ENCODE data around the gene TTLL5.

Gene TTLL5

DNA sequence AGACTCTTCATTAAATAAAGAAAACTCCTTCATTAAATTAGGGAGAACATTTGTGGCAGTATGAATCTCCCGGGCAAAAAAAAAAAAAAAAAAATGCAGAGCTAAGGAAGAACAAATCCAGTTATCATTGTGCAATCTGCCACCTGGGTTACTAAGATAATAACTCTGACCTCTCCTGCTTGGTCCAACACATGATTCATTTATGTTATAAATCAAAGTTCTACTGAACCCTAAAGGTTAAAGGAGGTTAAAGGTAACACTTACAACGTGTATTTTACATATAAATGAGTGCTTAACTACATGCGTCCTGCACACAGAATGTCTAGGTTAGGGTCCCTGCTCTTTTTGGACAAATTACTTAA is 316.5 kb downstream of the TTLL5 start:
- DNase-seq: no peak

DNA sequence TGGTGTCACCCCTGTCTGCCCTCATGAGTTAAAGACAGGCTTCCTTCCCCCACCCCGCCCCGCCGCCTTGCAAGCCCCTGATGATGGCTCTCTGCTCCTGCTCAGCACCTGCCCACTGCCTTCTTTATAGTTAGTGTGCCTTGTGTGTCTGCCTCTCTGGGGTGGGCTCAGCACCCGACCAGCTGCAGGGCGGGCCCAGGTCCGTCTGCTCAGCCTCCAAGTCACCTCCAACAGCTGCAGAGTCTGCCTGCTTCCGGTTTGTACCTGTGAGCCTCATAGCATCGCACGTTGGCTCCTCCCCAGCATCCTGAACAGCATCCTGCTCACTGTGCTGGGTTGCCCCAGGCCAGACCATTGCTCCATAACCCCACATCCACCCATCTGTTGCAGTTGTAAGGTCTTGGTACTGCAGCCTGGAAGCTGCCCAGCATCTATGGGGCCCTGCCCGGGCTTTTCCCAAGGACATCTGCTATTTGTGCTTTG is 317.2 kb downstream of the TTLL5 start:
- DNase-seq: no peak

DNA sequence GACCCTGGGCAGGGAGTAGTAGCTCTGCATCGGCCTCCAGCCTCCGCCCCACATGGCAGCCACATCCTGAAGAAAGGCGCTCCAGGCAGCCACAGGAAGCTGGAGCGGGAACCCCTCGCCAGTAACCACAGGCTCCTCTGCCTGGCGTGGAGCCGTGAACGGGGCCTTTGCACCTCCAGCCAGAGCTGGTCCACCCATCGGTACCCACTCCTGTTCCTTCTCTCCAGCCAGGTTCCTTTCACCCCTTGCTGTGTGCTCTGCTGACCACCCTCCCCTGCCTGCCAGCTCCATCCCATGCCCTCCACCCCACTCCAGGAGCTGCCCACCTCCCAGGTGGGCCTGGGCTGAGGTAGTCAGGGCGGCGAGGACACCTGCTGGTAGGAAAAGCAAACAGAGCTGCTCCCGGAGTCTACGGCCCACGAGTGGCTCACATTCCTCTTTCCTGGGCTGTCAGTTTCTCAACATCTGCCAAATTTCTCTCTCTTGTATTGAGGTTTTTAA is 318.1 kb downstream of the TTLL5 start:
- no peak for DNase-seq

DNA sequence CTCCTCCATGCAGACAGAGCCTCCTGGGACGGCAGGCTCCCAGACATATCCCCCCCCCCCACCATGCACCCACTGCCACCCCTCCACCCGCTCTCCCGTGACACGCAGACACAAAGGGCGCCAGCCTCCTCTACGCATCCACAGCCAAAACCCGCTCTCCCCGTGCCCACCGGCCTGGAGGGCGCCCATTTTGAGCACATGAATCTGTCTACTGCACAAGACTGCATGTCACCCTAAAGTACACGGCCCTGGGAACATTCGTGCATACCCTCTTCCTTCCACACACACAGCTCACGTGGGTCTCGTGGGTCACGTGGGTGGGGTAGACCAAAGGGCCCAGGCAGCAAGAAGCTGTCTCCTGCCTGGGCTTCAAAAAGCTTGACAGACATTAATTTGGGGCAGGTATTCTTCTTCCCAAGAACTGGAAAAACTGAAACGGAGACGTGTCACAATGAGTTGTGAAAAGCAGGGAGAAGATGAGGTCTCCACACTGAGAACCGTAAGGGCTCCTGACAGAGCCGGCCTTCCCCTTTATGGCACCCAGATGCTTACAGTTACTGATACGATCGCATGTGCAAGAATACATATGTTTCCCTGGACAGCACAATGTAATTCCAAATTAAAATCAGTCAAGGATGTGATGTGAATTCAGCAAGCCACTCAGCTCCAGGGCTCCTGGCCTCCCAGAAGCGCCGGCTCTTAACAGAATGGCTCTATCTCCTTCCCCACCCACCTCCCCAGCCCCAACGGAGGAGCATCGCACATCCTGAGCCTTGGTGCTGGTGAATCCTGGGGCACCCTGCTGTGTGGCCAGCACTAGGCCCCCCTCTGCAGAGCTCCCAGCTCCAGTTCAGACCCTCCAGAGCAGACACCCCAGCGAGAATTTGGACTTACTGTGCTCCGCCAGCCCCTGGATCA is 318.9 kb downstream of the TTLL5 start:
- no peak for DNase-seq

DNA sequence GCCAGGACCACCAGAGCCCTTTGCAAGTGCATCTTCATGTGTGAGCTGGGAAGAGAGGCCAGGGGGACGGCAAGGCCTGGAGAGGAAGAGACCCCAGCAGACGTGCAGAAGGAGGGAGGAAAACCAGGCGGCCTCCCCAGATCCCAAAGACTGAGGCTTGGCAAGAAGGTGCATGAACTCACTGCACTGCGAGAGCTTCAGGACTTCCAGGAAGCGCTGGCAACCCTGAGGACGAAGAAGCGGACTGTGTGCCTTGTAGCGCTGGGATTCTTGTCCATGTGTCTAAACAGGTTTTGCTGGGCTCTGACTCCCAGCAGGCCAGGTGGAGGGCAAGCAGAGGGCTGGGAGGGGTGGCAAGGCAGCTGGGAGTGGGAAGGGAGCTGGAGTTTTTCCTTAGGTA is 319.8 kb downstream of the TTLL5 start:
- DNase-seq: no peak

DNA sequence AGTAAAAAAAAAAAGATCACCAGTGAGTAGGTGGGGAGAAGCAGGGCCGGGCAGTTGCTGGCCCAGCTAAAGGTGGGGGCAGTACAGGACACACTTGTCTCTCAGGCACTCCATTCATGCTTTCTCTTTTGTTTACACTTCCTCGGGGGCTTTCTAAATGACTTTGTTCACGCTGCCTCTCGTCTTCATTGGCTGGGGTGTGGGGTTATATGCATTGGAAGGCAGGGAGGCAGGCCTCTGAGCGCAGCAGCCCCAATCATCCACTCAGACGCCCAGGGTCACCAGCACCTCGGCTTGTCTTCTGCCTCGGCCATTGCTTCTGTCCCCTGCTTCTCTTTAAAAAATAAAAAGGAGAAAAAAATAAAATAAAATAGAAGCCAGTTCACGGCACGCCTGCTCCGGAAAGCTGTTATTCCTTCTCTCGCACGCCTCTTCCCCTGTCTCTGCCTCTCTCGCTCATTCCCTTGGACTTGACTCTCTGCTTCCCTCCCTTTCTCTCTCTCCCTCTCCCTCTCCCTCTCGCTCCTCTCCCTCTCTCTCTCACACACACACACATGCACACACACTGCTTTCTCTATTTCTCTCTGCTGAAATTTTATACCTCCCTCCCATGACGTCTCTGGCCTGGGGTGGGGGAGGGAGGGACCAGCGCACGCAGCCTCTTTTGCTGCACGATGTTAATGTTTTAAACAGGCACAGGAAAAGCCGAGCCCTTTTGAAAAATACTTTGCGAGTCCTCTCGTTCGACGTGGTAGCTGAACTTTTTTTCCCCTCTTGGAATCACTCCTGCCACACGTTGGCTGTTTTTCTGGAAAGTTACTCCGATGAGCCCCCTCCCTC is 320.6 kb downstream of the TTLL5 start, which contains the start of gene TGFB3:
TSS of gene TGFB3 (minus strand) at position 570 of the 840 bp plus-strand sequence. CDS start 1,102 bp downstream, outside the sequence.
- peak; percentile 25 to 39 for DNase-seq

DNA sequence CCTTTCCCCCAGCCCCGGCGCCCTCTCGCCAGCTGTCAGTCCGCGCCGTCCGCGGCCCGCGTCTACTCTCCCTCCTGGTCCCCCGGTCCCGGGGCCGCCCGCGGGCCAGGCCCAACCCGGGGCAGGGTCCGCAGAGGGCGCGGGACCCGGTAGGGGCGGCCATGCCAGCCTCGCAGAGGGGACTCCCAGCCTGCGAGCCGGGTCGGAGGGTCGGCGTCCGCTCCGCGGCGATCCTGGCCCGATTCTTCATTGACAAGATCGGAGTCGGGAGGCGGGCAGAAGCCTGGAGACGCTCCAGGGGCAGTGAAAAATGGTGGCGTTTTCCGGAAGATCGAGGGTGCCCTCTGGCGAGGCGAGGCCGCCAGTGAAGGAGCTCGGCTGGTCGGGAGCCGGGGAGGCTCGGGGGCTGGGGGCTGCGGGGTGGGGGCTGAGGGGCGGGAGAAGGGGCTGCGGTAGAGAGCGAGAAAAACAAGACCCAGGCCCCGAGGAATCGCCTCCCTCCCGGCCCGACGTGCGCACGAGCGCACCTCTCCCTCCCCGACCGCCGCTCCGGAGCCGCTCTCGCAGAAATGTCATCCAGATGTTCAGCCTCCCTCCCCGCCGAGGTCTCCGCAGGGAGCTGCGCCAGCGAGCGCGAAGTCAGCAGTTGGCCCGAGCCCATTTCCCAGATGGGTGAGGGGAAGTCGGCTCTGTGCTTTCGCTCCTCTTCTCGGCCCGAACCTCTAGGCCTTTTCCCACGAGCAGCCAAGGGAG is 321.4 kb downstream of the TTLL5 start:
- DNase-seq: peak; percentile 67 to 71

DNA sequence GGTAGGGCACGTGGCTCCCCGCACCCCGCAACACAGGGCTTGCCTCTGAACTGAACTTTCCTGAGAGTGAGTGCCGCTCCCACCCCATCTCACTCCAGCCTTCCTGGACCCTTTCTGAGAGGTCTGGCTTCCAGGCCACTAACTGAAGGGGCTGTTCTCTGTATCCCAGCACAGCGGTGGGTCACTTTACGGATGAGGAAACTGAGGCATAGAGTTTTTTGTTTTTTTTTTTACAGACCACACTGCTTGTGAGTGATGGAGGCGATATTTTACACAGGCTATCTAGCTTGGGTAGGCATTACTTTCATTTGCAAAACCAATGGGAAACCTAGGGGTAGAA is 321.9 kb downstream of the TTLL5 start:
- DNase-seq: no peak

DNA sequence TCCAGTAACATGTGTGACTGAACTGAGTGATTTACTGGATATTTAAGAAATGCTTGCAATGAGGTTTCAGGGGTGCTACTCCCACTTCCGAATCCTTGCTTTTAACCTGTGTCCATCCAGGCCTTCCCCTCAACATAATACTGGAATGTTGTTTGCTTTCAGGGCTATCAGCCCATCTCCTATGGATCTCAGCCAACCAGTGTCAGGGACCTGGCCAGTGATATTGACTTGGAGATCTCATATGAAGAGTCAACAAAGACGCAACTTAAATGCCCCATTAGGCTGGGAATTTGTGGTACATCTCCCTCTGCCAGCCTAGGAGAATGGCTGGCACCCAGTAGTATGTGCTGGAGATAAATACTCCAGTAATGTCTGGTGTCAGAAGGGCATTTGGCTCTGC is 323.6 kb downstream of the TTLL5 start:
- DNase-seq: no peak

DNA sequence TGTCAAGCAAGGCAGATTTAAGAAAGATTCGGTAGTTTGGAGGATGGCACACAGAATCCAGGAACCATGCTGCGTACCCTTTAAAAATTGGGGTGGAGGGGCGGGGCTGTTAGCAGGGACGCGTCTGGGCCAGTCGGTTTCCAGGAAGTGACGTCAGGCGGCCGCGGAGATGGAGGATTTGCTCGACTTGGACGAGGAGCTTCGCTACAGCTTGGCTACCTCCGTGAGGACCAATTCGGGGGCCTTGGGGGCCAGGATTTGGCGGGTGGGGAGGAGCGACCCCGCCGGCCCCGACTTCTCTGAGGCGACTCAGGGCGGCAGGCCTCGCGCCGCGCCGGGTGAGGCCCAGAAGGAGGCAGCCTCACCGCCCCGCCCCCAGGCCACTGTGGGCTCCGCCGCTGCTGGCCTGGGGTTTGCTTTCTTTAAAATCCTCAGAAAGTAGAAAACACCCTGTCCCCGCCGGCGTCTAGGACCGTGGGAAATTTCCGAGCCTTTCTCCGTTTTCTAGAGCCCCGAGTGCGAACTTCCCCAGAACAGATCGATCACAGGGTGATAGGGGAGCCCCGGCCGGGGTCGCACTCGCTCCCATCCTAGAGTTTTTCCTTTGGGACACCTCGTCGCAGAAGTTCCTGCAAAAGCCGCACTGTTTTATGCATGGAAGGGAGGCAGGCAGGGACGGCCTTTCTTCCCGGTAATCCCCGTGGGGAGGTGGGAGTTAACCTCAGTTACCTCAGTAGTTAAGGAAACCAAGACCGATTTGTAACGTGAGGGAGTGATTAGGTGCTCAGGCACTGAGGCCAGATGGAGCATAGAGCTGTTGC is 324.8 kb downstream of the TTLL5 start, which contains the start of gene IFT43:
TSS of gene IFT43 (plus strand) at position 146 of the 821 bp plus-strand sequence. CDS start at position 170, 24 bp downstream.
- DNase-seq: peak; percentile 71 to 76

DNA sequence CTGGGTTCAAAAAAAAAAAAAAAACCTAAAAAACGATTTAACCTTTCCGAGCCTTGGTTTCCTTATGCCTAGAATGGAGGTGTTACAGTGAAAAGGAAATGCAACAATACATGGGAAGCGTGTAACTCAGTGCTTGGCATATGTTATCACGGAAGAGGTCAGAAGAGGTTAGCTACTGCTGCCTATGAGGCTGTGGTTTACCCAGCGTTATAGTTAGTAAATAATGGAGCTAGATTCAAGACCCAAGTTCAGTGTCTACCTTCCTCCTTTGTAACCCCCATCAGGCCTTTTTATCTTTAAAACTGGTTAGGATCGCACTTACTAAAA is 325.4 kb downstream of the TTLL5 start:
- DNase-seq: no peak

DNA sequence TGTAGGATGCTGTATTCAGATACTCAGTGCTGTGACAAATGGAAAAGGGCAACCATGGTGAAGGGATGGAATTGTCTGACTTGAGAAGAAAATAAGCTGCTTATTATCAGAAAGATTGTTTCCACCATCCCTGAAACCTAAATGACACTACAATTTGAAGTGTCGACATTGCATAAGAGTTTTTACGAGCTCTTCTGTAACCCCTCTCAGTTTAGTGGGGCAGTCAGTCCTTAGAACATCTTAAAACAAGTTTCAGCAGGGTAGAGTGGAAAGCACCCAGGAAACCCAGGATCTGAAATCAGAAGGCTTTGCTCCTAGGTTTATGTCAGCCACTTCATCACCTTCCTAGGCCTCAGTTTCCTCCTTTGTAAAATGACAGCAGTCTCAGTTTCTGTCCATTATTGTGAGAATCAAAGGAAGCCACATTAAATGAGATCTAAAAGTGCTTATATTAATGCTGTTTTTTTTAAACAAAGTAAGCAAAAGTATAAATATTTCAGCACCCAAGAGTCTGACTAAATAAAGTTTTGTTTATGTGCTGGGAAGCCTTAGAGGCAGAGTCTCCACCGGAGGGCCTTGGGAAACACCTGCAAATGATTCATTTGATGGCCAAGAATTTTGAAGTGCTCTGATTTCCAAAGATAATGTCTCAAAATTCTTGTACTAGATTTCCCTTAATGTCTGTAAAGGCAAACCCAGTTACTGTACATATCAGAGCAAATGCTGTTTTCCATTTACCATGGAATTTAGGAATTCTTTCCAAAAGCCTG is 326.3 kb downstream of the TTLL5 start:
- no peak for DNase-seq

DNA sequence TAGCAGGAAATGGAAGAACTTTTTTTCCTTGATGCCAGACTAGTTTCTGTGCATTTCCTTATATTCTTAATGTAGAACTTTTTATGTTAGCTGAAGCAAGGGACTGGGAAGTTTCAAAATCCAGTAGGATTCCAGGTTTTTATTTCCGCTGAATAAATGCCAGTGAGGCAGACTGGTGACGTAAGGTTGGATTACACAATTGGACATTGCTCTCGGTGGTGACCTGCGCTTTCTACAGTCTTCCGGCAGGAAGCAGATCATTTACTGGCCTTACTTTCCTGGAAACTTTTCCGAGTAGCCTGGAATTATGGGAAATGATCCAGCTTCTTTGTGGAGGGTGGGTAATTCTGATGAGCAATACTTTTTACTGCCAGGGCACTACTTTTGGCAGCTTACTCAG is 328.1 kb downstream of the TTLL5 start:
- DNase-seq: no peak

DNA sequence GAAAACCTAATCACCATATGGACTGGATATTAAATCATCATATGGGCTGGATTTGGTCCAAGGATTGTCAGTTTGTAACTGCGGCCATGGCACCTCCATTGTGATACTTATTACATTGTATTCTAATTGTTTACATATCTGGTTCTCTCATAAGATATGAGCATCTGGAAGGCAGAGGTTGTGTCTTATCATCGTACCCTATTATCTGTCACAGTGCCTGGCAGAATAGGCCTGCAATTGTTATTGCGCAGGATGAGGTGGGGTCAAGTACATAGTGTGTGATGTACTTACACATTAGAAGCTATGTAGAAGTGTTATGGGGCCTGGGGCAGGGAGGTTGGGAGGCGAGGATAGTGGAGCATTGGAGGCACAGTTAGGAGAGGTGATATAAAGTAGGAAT is 329.3 kb downstream of the TTLL5 start:
- DNase-seq: no peak

DNA sequence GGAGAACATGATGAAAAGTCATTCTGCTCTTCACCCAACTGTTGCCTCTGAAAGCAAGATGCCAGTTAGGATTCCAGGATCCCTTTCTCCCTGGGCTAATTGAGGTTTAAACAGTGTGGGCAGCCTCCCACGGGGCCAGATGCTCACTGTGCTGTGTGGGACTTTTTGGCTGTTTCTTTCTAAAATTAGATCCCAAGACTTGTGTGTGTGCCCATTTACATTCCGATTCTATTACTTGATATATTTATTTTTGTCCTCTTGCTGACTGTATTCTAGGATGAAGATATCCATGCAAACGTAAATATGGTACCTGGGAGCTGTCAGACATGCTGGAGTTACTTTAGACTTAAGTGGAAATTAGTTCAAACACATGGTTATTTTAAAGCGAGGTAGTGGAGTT is 330.7 kb downstream of the TTLL5 start:
- DNase-seq: no peak

DNA sequence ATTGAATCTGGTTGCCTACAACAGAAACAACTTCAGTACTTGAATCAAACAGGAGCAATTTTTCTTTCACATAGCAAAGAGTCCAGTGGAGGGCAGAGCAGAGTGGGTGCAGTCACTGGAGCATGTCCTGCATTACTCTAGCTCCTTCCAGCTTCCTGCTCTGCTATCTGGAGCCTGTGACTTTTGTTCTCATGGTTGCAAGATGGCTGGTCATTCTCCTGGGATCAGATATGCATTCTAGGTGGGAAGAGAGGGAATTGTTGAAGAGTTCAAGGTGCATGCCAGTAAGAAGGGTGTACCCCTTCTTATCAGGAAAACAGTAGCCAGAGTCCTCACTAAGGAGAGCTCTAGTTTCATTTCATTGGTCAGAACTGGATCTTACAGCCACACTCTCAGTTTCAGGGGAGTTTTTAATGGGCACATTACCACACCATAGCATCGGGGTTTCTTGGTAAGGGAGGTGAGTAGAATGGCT is 332.6 kb downstream of the TTLL5 start:
- no peak for DNase-seq

DNA sequence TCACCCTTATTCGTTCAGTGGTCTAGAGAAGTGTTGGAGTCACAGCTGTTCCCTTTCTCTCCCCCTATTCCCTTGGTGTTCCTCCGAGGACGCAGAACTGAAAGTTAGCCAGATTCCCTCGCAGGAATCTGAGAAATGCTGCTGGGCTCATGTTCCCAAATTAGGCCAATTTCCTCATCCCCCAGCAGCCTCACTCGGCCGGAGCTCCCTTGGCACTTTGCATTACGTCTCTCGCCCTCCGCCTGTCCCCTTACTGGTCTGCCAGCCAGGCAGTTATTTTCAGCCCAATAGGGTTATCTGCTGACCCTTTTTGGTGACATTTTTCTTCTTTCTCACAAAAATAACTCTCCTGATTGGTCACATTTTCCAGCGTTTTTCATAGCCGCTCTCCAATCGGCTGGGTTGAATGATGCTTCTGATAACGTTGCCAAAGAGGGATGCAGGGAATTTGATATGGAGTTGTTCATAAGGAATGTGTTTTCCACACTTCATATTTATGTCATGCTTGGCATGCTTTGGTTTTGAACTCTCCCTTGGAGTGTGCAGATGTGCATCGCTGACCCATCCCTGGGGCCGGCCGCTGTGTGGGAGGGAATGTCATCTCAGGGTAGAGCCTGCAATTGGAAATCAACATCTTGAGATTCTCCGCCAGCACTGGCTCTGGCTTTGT is 334.5 kb downstream of the TTLL5 start:
- DNase-seq: no peak

DNA sequence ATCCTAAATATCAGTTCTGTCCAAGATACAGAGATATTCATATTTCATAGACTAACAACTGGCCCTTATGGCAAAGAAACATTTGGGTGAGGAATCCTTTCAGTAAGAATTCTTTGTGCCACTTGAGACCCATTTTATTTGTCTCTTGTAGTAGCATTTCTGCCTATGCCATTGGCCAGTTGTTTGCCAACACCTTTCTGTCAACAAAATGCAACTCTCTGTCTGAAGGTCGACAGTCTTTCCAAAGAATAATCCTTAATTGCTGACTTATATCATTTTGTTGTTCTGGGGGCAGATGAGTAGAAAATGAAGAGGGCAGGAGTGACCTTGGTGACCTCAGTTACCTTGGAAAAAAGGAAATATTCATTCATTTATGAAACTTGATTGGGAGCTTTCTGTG is 335.4 kb downstream of the TTLL5 start:
- no peak for DNase-seq

DNA sequence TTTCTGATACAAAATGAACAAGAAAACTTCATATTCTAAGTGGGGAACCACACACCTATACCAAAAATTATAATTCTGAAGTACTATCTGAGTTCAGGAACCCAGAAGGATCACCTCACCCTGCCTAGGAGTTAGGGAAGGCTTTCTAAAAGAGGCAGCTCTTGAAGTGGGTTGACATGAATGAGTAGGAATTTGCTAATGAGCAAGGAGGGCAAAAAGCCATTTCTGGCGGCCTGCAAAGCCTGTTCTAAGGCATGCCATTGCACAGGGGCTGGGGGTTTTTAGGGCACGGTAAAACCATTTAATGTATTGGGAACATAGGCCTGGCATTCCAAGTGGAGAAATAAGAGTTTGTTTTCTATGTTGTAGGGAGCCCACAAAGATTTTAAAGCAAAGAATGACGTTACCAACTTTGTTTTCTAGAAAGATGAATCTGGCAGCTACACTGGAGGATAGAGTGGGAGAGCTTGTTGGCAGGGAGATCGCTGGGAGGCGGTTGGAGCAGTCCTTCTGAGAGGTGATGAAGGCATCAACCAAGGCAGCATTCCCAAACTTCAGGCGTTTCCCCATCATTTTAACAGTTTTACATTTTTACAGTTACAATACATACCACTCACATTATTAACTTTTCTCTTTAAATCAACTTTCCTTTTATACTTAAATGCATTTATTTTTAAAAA is 338.6 kb downstream of the TTLL5 start:
- no peak for DNase-seq

DNA sequence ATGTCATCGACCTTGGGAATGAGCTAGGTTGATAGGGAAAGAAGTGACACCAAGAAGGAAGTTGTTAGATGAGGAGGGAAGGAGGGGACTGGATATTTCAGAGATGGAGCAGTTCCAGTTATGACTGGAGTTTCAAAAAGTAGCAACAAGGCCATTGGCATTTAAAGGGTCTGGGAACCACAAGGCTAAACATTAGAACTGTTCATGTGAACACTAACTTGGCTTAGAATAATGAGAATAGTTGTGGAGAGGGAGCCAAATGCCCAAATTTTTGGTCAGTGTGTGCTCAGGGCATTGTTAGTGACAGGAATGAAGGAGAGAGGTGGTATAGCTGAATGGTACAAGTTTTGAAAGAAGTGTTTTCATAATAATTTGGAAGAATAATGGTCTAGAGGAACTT is 341.3 kb downstream of the TTLL5 start:
- DNase-seq: no peak

Measured in NCI-H2081 (cell line).